T-helper 17 cell (primary cell): ENCODE data around the gene SSC5D. TPM values are rescaled to one million over a fixed set of nuclear protein-coding genes. Genes with fewer than 3 reads are reported as not detected.

Experiments used
- ATAC-seq: fragments of 150-1000 bp; cut with Tn5 transposase; 2 replicates; pipeline ENCODE4 v1.10.0; 2021; ENCODE audit warnings: mild to moderate bottlenecking, moderate library complexity
- DNase-seq, 3 donors: peaks; one replicate each; pipeline versions ENCODE4 v3.0.0 to v3.0.0-alpha.2; 2020 to 2021
- H3K9me3 ChIP-seq: one replicate; pipeline ENCODE4 v1.7.0; 2013; ENCODE audit warnings: low read length, mild to moderate bottlenecking; ENCODE audit not compliant: control insufficient read depth, poor library complexity, severe bottlenecking
- H3K27ac Mint-ChIP-seq: one replicate; pipeline ENCODE4 v1.8.0; 2022; ENCODE audit warnings: mild to moderate bottlenecking, moderate library complexity, mixed read lengths
- H3K27me3 Mint-ChIP-seq: one replicate; pipeline ENCODE4 v1.8.0; 2022; ENCODE audit warnings: mixed read lengths
- H3K36me3 Mint-ChIP-seq: one replicate; pipeline ENCODE4 v1.8.0; 2022; ENCODE audit warnings: low read depth, mixed read lengths
- H3K4me1 Mint-ChIP-seq: one replicate; pipeline ENCODE4 v1.8.0; 2022; ENCODE audit warnings: mild to moderate bottlenecking, mixed read lengths
- H3K4me3 Mint-ChIP-seq: one replicate; pipeline ENCODE4 v1.8.0; 2022; ENCODE audit warnings: mild to moderate bottlenecking, moderate library complexity, mixed read lengths
- total RNA-seq, 4 donors: library from RNA in 2 of 4; stranded (reverse) in 2 of 4; gene quantifications; one replicate each; pipeline ENCODE4 v1.2.3 and lab custom pipeline; 2022 to 2026

SSC5D gene
- total RNA-seq, 2 donors from 2014 or later = 0.08 to 0.47 TPM

DNA sequence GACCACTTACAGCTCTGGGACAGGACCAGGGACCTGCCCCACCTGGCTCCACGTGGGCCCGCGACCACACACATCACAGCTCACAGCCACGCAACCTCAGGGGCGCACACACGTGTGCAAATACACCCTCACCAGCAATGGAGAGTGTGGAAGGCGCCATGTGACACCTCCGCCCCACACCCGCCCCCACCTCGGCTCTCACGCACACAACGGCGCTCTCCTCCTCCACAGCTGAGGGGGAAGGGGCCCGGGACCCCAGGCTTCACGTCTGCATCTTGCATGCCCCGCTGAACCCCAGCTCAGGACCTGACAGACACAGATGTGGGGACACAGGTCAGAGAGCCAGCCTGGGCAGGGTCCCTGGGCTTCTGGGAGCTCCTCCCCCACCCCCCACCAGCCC is 38.8 kb upstream of the SSC5D start:
- no peaks in the 10 kb centered on the region for H3K9me3 ChIP-seq
- no peak for DNase-seq
- Mint-ChIP-seq H3K4me1 (peaks cover 9% of the 10 kb centered on the region), H3K4me3 (no peak overlapping the region), H3K27me3 (peaks cover 14% of the 10 kb centered on the region), H3K27ac (no peak overlapping the region), H3K36me3 (peaks cover 9% of the 10 kb centered on the region)
- no peak for ATAC-seq

GRCh38 chr19:55451163-55451964 is 36.9 kb upstream of the SSC5D start:
- no peaks in the 10 kb centered on the region for H3K27me3 Mint-ChIP-seq
- H3K27ac Mint-ChIP-seq = no peak overlapping the region
- H3K4me1 Mint-ChIP-seq = peaks cover 12% of the 10 kb centered on the region
- DNase-seq = no peak
- peak; percentile 49 for ATAC-seq
- H3K4me3 Mint-ChIP-seq = peak overlapping the region; percentile 81
- peaks cover 9% of the 10 kb centered on the region for H3K36me3 Mint-ChIP-seq
- no peaks in the 10 kb centered on the region for H3K9me3 ChIP-seq

DNA sequence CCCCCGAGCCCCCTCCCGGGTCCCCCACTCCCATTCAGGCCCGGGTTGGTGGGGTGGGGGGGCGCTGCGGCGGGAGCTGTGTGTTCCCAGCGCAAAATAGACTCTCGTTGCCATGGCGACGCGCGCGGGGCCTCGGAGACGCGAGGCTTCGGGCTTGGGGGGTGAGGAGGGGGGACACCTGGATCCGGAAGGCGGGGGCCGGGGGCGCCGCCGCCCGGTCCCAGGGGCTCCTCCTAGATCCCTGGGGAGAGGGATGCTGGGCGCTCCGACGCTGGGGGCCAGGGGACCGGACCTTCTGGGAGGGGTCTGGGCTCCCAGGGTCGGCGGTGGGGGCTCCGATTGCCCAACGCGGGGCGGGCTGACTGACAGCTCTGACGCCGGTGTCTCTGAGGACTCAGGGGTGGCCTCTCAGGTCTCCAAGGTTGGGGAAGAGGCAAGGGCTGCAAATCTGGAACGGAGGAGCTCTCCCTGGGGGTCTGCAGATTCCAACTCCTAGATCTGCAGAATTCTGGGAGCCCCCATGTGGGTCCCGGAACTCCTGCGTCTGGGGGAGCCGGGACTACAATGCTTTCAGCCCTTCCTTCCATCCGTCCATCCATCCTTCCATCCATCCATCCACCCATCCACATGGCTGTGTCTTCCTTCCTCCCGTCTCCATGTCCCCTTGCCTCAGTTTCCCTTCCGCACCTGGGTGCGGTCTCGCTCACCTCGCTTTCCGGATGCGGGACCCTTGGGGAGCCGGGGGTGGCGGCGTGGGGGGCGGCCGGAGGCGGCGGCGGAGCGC is 36.1 kb upstream of the SSC5D start:
- Mint-ChIP-seq H3K4me3 (peak overlapping the region; percentile 81), H3K27me3 (no peaks in the 10 kb centered on the region), H3K4me1 (peaks cover 12% of the 10 kb centered on the region), H3K36me3 (peaks cover 9% of the 10 kb centered on the region), H3K27ac (peak overlapping the region; percentile 11)
- ATAC-seq (peak; percentile 24), DNase-seq (peak in 1 of 3 donors; percentile 25)
- no peaks in the 10 kb centered on the region for H3K9me3 ChIP-seq

DNA sequence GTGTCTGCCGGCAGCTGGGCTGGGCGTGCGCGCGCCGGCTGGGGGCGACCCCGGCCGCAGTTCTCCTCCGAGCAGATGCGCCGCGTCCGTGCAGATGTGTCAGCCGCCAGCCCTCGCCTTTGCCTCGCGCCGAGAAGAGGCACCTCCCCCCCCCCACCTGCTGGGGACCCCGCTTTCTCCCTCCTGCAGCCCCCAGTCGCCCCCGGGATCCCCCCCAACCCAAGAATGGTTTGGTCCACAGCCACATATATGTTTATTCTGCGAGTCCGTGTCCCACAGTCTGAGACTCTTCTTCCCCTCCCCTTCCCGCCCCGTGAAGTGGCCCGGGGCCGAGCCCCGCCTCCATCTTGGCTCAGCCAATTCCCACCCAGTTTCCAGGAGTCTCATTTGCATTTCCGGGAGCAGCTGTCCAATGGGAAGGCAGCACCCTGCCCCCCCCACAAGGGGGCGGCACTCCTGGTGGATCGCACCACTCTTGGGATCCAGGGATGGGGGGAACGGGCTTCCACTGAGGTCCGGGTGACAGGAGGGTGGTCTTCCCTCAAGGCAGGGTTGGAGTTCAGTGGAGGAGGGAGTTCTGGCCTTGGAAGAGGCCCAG is 35.4 kb upstream of the SSC5D start:
- peak; percentile 65 for ATAC-seq

DNA sequence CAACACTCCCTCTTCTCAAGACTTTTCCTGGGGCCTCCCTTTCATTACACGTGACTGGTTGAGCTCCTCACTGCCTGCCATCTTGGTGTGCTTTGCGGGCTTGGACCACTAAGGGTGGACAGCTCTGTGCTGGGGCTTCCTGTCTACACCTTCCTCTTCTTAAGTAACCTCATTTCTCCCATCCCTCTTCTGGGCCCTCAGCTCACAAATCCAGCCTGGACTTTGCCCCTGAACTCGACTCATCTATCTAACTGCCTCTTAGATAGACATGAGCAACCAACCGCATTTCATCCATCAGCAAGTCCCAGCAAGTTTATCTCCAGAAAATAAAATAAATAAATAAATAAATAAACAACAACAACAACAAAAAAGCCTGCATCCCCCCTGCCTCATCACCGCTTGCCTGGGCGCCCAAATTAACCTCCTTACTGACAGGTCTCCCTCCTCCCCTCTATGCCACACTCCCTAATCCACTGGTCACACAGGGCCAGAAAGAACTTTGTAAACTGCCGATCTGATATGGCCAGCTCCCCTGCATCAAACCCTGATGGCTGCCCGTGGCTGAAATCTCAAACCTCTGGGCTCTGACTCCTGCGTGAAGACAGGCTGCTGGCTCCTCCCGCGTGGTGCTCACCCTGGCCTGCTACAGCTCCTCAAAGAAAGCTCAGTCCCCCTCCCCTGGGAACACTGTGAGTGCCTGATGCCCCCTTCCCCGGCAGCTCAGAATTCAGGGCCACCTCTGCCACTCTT is 34.5 kb upstream of the SSC5D start:
- DNase-seq = no peak
- Mint-ChIP-seq H3K27me3 (no peaks in the 10 kb centered on the region), H3K36me3 (peaks cover 9% of the 10 kb centered on the region), H3K4me3 (peak overlapping the region; percentile 83), H3K4me1 (peaks cover 12% of the 10 kb centered on the region), H3K27ac (no peak overlapping the region)
- H3K9me3 ChIP-seq = no peaks in the 10 kb centered on the region
- ATAC-seq = no peak

More for the DNA sequence above, 35.4 kb upstream of the SSC5D start:
- Mint-ChIP-seq H3K27ac (peak overlapping the region; percentile 11), H3K4me1 (peaks cover 12% of the 10 kb centered on the region), H3K27me3 (no peaks in the 10 kb centered on the region), H3K4me3 (peak overlapping the region; percentile 81), H3K36me3 (peaks cover 9% of the 10 kb centered on the region)
- DNase-seq = peak in 1 of 3 donors; percentile 31
- no peaks in the 10 kb centered on the region for H3K9me3 ChIP-seq

DNA sequence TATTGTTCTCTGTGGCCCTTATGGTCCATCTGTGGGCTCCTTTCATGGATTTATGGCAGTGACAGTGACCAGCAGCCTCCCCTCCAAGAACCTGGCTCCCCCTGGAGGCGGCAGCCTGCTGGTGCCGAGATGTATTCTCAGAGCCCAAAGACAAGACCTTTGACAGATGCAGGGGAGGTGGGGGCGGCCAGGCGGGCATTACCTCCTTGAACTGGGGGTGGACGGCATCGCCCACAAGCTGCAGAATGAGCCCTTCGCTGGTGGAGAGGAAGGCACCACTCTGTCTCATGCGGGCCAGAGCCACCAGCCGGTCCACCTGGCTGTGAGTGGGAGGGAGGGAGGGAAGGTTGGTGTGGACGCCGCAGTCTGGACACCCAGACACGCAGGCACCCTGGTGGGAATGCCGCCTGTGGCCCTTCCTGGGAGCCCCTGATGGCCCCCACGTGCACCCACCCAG is 33.4 kb upstream of the SSC5D start:
- no peak overlapping the region for H3K27ac Mint-ChIP-seq
- H3K27me3 Mint-ChIP-seq = no peaks in the 10 kb centered on the region
- H3K4me3 Mint-ChIP-seq = no peak overlapping the region
- H3K4me1 Mint-ChIP-seq = peaks cover 12% of the 10 kb centered on the region
- peak in 2 of 3 donors; percentile 24 to 48 for DNase-seq
- H3K9me3 ChIP-seq = no peaks in the 10 kb centered on the region
- peaks cover 9% of the 10 kb centered on the region for H3K36me3 Mint-ChIP-seq
- peak; percentile 39 for ATAC-seq

DNA sequence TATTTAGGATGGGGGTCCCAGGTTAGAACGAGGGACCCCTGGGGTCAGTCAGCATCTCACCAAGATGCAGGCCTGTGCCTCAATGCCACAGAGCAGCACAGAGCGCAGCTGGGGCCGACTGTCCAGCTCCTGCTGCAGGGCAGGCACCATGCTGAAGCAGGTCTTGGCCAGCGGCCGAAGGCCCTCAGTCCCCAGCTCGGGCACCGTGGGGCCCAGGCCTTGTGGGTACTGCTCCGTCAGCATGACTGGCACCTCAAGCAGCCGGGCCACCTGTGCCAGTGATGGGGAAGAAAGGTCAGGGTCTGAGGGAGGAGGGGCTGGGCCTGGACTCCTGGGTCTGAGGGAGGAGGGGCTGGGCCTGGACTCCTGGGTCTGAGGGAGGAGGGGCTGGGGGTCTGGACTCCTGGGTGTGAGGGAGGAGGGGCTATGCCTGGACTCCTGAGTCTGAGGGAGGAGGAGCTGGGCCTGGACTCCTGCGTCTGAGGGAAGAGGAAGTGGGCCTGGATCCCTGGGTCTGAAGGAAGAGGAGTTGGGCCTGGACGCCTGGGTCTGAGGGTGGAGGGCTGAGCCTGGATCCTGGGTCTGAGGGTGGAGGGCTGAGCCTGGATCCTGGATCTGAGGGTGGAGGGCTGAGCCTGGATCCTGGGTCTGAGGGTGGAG is 32.5 kb upstream of the SSC5D start:
- DNase-seq = no peak
- peaks cover 9% of the 10 kb centered on the region for H3K36me3 Mint-ChIP-seq
- no peak overlapping the region for H3K4me3 Mint-ChIP-seq
- H3K4me1 Mint-ChIP-seq = peaks cover 11% of the 10 kb centered on the region
- H3K9me3 ChIP-seq = no peaks in the 10 kb centered on the region
- H3K27ac Mint-ChIP-seq = no peak overlapping the region
- H3K27me3 Mint-ChIP-seq = no peaks in the 10 kb centered on the region
- no peak for ATAC-seq

DNA sequence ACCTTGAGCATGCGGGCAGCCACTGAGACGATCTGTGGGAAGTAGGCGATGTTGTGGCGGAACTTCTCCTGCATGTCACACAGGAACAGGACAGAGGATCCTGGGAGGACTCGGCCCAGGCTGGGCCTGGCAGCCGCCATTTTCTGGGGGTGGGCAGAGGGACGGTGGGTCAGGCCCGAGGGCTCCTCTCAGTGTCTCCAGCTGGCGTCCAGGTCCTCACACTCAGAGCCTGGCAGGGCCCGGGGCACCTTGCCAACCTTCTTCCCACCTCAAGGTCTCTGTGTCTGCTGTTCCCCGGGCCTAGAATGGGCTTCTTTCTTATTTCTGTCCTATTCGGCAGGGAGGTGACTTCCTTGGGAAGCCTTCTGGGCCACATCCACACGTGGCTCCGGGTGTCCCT is 31.9 kb upstream of the SSC5D start:
- DNase-seq = no peak
- peaks cover 7% of the 10 kb centered on the region for H3K36me3 Mint-ChIP-seq
- no peak for ATAC-seq
- H3K4me1 Mint-ChIP-seq = peaks cover 14% of the 10 kb centered on the region
- H3K27me3 Mint-ChIP-seq = no peaks in the 10 kb centered on the region
- no peak overlapping the region for H3K4me3 Mint-ChIP-seq
- H3K9me3 ChIP-seq = no peaks in the 10 kb centered on the region
- no peak overlapping the region for H3K27ac Mint-ChIP-seq

GRCh38 chr19:55457683-55458457 is 30.4 kb upstream of the SSC5D start:
- DNase-seq (no peak), ATAC-seq (no peak)
- Mint-ChIP-seq H3K27ac (no peak overlapping the region), H3K4me3 (no peak overlapping the region), H3K4me1 (peaks cover 18% of the 10 kb centered on the region), H3K27me3 (no peaks in the 10 kb centered on the region), H3K36me3 (peaks cover 7% of the 10 kb centered on the region)
- no peaks in the 10 kb centered on the region for H3K9me3 ChIP-seq

DNA sequence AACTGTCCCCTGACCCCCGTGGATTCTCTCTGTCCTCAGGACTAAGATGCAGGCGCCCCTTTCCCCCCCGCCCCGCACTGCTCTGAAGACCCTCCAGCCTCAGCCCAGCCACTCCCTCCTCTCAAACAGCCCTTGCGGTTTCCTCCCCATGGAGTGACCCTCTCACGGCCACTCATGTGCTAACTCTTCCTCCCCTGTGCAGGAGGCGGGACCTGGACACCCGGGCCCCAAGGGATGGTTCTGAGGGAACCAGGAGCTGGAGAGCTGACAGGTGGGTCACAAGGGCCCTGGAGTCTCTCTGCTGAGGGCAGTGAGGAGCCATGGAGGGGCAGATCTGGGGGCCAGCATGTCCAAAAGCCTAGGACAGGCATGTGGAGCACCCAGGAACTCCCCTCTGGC is 28.7 kb upstream of the SSC5D start:
- DNase-seq = no peak
- H3K9me3 ChIP-seq = no peaks in the 10 kb centered on the region
- peaks cover 15% of the 10 kb centered on the region for H3K4me1 Mint-ChIP-seq
- no peak overlapping the region for H3K27ac Mint-ChIP-seq
- ATAC-seq = no peak
- no peaks in the 10 kb centered on the region for H3K27me3 Mint-ChIP-seq
- no peak overlapping the region for H3K4me3 Mint-ChIP-seq
- peaks cover 2% of the 10 kb centered on the region for H3K36me3 Mint-ChIP-seq

DNA sequence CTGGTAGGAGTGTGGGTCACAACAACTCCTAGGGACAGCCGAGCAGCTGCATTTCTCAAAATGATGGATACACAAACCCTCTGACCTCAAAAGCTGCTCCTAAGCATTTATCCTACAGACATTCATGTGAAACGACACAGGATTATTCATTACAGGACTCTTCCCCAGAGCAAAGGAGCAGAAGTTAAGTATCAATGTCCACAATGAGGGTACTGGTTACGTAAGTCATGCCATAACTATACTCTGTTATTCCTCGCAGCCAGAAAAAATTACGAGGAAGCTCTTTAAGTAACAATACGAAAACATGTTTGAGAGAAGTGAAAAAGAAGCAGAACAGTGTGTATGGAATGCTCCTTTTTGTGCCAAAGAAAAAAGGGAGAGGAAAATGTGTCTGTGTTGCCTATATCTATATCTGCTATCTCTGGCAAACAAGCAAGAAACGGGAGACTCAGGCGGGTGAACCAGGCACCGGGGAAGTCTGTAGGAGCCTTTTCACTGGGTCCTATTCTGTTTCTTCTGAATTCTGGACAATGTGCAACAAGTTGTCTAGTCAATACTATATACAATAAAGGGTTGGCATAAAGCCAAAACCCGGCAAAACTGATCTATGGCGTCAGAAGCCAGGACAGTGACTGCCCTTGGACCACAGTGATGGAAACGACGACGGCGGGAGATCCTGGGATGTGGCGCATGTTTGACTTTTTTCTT is 28.1 kb upstream of the SSC5D start:
- ATAC-seq (no peak), DNase-seq (no peak)
- H3K36me3 Mint-ChIP-seq = no peaks in the 10 kb centered on the region
- H3K9me3 ChIP-seq = no peaks in the 10 kb centered on the region
- no peaks in the 10 kb centered on the region for H3K27me3 Mint-ChIP-seq
- H3K27ac Mint-ChIP-seq = peak overlapping the region; percentile 92
- H3K4me1 Mint-ChIP-seq = peaks cover 12% of the 10 kb centered on the region
- H3K4me3 Mint-ChIP-seq = peak overlapping the region; percentile 98
